Natural killer cell (primary cell): ENCODE measurements around the gene SIPA1L3. TPM values are rescaled to one million over a fixed set of nuclear protein-coding genes. Genes with fewer than 3 reads are reported as not detected.

ENCODE experiments used
- ATAC-seq, 3 donors: fragments of 150-1000 bp in 2 of 3; fragments of 200-7000 bp in 1 of 3; cut with Tn5 transposase; 1 replicate in 1 of 3; 2 replicates in 2 of 3; pipeline ENCODE4 v1.10.0; 2021; ENCODE audit warnings: mild to moderate bottlenecking in 2 of 3, moderate library complexity in 2 of 3
- DNase-seq, 2 donors: peaks; one replicate each; pipeline versions ENCODE4 v3.0.0 to v3.0.0-alpha.2; 2013 to 2021; ENCODE audit warnings: mixed read lengths in 1 of 2
- H3K27ac ChIP-seq: one replicate; pipeline ENCODE4 v1.5.1; 2013; ENCODE audit warnings: mild to moderate bottlenecking, low read length
- H3K27me3 ChIP-seq: one replicate; pipeline ENCODE4 v1.6.1; 2013; ENCODE audit warnings: low read length; ENCODE audit not compliant: control insufficient read depth, insufficient read depth
- H3K36me3 ChIP-seq: one replicate; pipeline ENCODE4 v1.6.1; 2013; ENCODE audit warnings: low read length; ENCODE audit not compliant: control insufficient read depth, insufficient read depth
- H3K4me1 ChIP-seq: one replicate; pipeline ENCODE4 v1.6.1; 2013; ENCODE audit warnings: low read length; ENCODE audit not compliant: control insufficient read depth, insufficient read depth
- H3K4me3 ChIP-seq: one replicate; pipeline ENCODE4 v1.5.1; 2013; ENCODE audit warnings: low read length
- H3K9me3 ChIP-seq: one replicate; pipeline ENCODE4 v1.6.1; 2013; ENCODE audit warnings: low read length; ENCODE audit not compliant: control insufficient read depth, insufficient read depth
- H3K27ac Mint-ChIP-seq, 2 donors: one replicate each; pipeline ENCODE4 v1.8.0; 2022; ENCODE audit warnings: mild to moderate bottlenecking in 2 of 2, mixed read lengths in 2 of 2, moderate library complexity in 1 of 2
- H3K27me3 Mint-ChIP-seq, 2 donors: one replicate each; pipeline ENCODE4 v1.8.0; 2022; ENCODE audit warnings: low read depth in 2 of 2, mixed read lengths in 2 of 2
- H3K36me3 Mint-ChIP-seq: one replicate; pipeline ENCODE4 v1.8.0; 2022; ENCODE audit warnings: mixed read lengths
- H3K4me1 Mint-ChIP-seq, 2 donors: one replicate each; pipeline ENCODE4 v1.8.0; 2022; ENCODE audit warnings: mixed read lengths in 2 of 2
- H3K4me3 Mint-ChIP-seq: one replicate; pipeline ENCODE4 v1.8.0; 2022; ENCODE audit warnings: mild to moderate bottlenecking, moderate library complexity, mixed read lengths
- H3K9me3 Mint-ChIP-seq, 2 donors: one replicate each; pipeline ENCODE4 v1.8.0; 2022; ENCODE audit warnings: mixed read lengths in 2 of 2
- WGBS: methylation state at CpG from one replicate; pipeline ENCODE4 v1.1.7; 2013; ENCODE audit warnings: missing lambda C conversion rate; ENCODE audit not compliant: insufficient coverage; 5-methylcytosine and 5-hydroxymethylcytosine counted together
- intact Hi-C: fragments of 100-400 bp; cut with micrococcal nuclease; formaldehyde crosslinking; loops from one replicate; pipeline ENCODE4 v1.14.2; 2022
- total RNA-seq, 4 donors: library from RNA; stranded (reverse); fragments of 120-200 nt in 1 of 4; gene quantifications; one replicate each; pipeline versions ENCODE4 v1.2.3 to v1.2.4, GENCODE V29; 2013 to 2022
- TF ChIP-seq, protein P1 (sequence below): fragments of 200-600 bp; IDR thresholded peaks from one replicate; pipeline ENCODE4 v1.8.0; 2022; ENCODE audit warnings: antibody characterized with exemption

Gene SIPA1L3
- total RNA-seq, 3 donors from 2014 or later (not counting 1 experiment from before 2014, with no cell fraction given), result 34.4 to 35.8 (median 35.4) TPM

DNA sequence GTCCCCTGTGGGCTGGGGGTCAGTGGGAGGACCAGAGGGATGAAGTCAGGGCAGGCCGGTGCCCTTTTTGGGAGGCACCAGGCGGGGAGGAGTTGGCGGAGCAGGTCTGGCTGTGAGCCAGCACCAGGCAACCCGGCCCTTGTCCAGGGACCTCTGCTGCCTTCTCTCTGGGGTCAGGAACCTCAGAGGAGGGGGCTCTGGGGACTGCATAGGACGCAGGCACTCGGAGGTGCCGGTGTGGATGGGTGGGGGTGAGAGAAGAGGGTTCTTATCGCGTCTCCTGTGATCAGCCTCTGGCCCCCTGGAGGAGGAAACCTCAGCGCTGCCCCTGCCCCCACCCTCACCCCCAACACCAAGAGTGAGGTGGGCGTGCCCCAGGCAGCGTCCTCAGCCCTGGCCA lies 300.5 kb downstream of the SIPA1L3 start:
- no peaks in the 10 kb centered on the region for H3K9me3 Mint-ChIP-seq
- intact Hi-C loops, result no loop called here
- peaks cover 4% of the 10 kb centered on the region for H3K36me3 Mint-ChIP-seq
- no peak overlapping the region for H3K27ac Mint-ChIP-seq
- Histone ChIP-seq H3K9me3 (no peaks in the 10 kb centered on the region), H3K4me1 (peaks cover 11% of the 10 kb centered on the region), H3K36me3 (peaks cover 6% of the 10 kb centered on the region), H3K27me3 (peaks cover 31% of the 10 kb centered on the region), H3K4me3 (no peak overlapping the region), H3K27ac (no peak overlapping the region)
- ATAC-seq (no peak), DNase-seq (no peak)
- peaks cover 4 to 14% of the 10 kb centered on the region in 2 donors for H3K4me1 Mint-ChIP-seq
- TF ChIP-seq, protein P1, sequence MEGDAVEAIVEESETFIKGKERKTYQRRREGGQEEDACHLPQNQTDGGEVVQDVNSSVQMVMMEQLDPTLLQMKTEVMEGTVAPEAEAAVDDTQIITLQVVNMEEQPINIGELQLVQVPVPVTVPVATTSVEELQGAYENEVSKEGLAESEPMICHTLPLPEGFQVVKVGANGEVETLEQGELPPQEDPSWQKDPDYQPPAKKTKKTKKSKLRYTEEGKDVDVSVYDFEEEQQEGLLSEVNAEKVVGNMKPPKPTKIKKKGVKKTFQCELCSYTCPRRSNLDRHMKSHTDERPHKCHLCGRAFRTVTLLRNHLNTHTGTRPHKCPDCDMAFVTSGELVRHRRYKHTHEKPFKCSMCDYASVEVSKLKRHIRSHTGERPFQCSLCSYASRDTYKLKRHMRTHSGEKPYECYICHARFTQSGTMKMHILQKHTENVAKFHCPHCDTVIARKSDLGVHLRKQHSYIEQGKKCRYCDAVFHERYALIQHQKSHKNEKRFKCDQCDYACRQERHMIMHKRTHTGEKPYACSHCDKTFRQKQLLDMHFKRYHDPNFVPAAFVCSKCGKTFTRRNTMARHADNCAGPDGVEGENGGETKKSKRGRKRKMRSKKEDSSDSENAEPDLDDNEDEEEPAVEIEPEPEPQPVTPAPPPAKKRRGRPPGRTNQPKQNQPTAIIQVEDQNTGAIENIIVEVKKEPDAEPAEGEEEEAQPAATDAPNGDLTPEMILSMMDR, result no peak
- no peak overlapping the region for H3K4me3 Mint-ChIP-seq
- 95% methylated on average over 8 of the region's 12 CpGs for WGBS
- peaks cover 19 to 24% of the 10 kb centered on the region in 2 donors for H3K27me3 Mint-ChIP-seq

DNA sequence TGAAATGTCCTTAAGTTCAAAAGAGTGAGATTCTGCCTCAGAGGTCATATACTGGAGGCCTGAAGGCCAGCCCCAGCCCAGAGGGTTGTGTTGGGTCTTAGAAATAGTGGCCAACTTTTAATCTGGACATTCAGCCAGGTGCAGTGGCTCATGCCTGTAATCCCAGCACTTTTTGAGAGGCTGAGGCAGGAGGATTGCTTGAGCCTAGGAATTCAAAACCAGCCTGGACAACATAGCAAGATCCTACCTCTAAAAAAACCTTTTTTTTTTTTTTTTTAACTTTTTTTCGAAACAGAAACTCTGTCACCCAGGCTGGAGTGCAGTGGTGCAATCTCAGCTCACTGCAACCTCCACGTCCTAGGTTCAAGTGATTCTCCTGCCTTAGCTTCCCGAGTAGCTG lies 301.6 kb downstream of the SIPA1L3 start:
- H3K9me3 ChIP-seq, result peaks cover 4% of the 10 kb centered on the region
- Mint-ChIP-seq H3K9me3 (no peaks in the 10 kb centered on the region), H3K27me3 (peaks cover 19 to 24% of the 10 kb centered on the region in 2 donors), H3K4me1 (peaks cover 0 to 15% of the 10 kb centered on the region in 2 donors), H3K36me3 (no peaks in the 10 kb centered on the region), H3K27ac (no peak overlapping the region), H3K4me3 (no peak overlapping the region)
- TF ChIP-seq, protein P1, result no peak
- DNase-seq (no peak), ATAC-seq (no peak)
- WGBS, result 71% methylated on average over 2 of the region's 3 CpGs
- no peak overlapping the region for H3K27ac ChIP-seq
- peaks cover 4% of the 10 kb centered on the region for H3K36me3 ChIP-seq
- intact Hi-C loops, result no loop called here
- H3K4me3 ChIP-seq, result no peak overlapping the region
- H3K4me1 ChIP-seq, result peaks cover 21% of the 10 kb centered on the region
- peaks cover 31% of the 10 kb centered on the region for H3K27me3 ChIP-seq

DNA sequence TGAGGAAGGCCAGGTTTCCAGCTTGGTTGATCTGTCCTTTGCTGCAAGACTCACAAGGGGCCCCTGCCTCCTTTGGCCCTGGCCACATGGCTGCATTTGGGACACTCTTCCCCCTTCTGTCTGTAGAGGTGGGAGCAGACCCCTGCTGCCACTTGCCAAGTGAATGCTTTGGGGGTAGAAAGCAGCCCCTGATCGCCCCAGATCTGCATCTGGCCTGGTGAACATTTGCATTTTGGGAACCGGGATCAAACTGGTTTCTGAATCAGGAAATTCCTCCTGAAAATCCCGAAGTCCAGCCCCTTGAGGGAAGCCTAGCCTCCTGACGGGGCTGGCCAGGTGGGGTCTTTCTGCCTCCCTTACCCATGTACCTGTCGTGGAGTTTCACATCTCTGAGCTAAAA lies 302.1 kb downstream of the SIPA1L3 start:
- peaks cover 31% of the 10 kb centered on the region for H3K27me3 ChIP-seq
- Mint-ChIP-seq H3K4me3 (no peak overlapping the region), H3K36me3 (no peaks in the 10 kb centered on the region), H3K27me3 (peaks cover 19 to 28% of the 10 kb centered on the region in 2 donors), H3K27ac (no peak overlapping the region), H3K9me3 (peaks cover 0 to 3% of the 10 kb centered on the region in 2 donors), H3K4me1 (peaks cover 6 to 21% of the 10 kb centered on the region in 2 donors)
- ATAC-seq, result no peak
- TF ChIP-seq, protein P1, result no peak
- peaks cover 10% of the 10 kb centered on the region for H3K9me3 ChIP-seq
- intact Hi-C loops, result no loop called here
- H3K36me3 ChIP-seq, result peaks cover 4% of the 10 kb centered on the region
- no peak overlapping the region for H3K4me3 ChIP-seq
- H3K27ac ChIP-seq, result no peak overlapping the region
- DNase-seq, result no peak
- H3K4me1 ChIP-seq, result peaks cover 27% of the 10 kb centered on the region
- WGBS, result 47% methylated on average over 5 of the region's 5 CpGs
